RWPE1 (cell line): ENCODE data around the gene TEX264.
"Not testable (repeated sequence)": the region's sequence is repeated elsewhere in the genome, so short reads cannot be mapped to it uniquely, and the experiment has no call there.

Source experiments
- CTCF ChIA-PET: fragments of 350-600 bp; sonication (Branson Sonifier 250); formaldehyde crosslinking; extraction: SDS; loops from one replicate; lab custom pipeline; 2021; lab: Yijun Ruan, JAX
- POLR2A ChIA-PET: fragments of 400-600 bp; formaldehyde crosslinking; extraction: SDS; loops from one replicate; lab custom pipeline; 2020; ENCODE audit warnings: antibody characterized with exemption; ENCODE audit not compliant: low non-redundant PET; lab: Yijun Ruan, JAX
- DNase-seq: peaks from one replicate; pipeline ENCODE4 v3.0.0; 2012; ENCODE audit warnings: low spot score
- H3K27ac ChIP-seq: fragments of 450-650 bp; 2 replicates; pipeline ENCODE4 v1.5.1; 2017
- TF ChIP-seq, protein P1 (sequence below): fragments of 450-650 bp; conservative IDR thresholded peaks from 2 replicates; pipeline ENCODE4 v1.5.1; 2017; ENCODE audit warnings: low read depth, mild to moderate bottlenecking

TEX264 gene

DNA sequence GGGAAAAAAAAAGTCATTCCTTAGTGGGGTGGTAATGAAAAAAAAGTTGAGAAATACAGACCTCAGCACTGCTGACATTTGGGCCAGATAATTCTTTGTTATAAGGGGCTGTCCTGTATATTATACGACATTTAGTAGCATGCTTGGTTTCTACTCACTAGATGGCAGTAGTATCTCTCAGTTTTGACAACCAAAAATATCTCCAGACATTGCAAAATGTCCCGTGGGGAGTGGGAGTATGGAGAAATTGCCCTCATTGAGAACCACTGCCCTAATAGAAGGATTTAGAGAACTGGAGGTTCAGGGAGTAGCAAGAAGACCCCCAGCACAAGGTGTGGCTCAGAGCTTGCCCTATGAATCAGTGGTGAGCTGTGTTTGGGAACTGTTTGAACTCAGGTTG lies 28.6 kb upstream of the TEX264 start:
- POLR2A ChIA-PET: no interaction called here
- TF ChIP-seq, protein P1, sequence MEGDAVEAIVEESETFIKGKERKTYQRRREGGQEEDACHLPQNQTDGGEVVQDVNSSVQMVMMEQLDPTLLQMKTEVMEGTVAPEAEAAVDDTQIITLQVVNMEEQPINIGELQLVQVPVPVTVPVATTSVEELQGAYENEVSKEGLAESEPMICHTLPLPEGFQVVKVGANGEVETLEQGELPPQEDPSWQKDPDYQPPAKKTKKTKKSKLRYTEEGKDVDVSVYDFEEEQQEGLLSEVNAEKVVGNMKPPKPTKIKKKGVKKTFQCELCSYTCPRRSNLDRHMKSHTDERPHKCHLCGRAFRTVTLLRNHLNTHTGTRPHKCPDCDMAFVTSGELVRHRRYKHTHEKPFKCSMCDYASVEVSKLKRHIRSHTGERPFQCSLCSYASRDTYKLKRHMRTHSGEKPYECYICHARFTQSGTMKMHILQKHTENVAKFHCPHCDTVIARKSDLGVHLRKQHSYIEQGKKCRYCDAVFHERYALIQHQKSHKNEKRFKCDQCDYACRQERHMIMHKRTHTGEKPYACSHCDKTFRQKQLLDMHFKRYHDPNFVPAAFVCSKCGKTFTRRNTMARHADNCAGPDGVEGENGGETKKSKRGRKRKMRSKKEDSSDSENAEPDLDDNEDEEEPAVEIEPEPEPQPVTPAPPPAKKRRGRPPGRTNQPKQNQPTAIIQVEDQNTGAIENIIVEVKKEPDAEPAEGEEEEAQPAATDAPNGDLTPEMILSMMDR: peak; percentile 31; the same call in 1 of the 2 replicates
- CTCF ChIA-PET: interaction anchor here (0.7 to 1.5 kb wide), 2 partner anchors 140 to 236 kb away, joined by 4 to 7 read pairs; no protein-coding TSS in a partner anchor
- no peak for DNase-seq
- H3K27ac ChIP-seq: no peak overlapping the region

DNA sequence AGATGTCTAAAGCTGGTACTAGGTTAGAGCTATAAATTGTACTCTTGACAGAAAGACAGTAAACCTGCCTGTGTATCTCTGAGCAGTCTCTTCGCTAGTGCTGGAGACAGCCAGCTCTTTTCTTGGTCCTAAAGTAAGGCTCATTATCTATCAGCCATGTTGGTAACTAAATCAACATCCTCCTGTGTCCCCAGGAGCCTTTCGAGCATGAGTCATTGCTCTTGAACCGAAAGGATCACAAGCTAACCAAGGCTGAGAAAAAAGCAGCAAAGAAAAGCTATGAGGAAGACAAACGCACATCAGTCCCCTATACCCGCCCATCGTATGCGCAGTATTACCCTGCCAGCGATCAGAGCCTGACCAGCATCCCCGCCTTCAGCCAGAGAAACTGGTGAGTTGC lies 25.0 kb upstream of the TEX264 start:
- POLR2A ChIA-PET: no interaction called here
- CTCF ChIA-PET: interaction anchor here (0.7 to 1.2 kb wide), 2 partner anchors 23 to 36 kb away, joined by 3 to 6 read pairs; no protein-coding TSS in a partner anchor
- TF ChIP-seq, protein P1: no peak
- no peak overlapping the region for H3K27ac ChIP-seq
- DNase-seq: no peak

DNA sequence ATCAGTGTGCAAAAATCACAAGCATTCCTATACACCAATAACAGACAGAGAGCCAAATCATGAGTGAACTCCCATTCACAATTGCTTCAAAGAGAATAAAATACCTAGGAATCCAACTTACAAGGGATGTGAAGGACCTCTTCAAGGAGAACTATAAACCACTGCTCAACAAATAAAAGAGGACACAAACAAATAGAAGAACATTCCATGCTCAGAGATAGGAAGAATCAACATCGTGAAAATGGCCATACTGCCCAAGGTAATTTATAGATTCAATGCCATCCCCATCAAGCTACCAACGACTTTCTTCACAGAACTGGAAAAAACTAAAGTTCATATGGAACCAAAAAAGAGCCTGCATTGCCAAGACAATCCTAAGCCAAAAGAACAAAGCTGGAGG lies 18.9 kb upstream of the TEX264 start:
- CTCF ChIA-PET: not testable (repeated sequence)

DNA sequence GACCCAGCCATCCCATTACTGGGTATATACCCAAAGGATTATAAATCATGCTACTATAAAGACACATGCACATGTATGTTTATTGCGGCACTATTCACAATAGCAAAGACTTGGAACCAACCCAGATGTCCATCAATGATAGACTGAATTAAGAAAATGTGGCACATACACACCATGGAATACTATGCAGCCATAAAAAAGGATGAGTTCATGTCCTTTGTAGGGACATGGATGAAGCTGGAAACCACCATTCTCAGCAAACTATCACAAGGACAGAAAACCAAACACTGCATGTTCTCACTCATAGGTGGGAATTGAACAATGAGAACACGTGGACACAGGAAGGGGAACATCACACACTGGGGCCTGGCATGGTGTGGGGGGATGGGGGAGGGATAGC lies 17.6 kb upstream of the TEX264 start:
- H3K27ac ChIP-seq, DNase-seq, POLR2A ChIA-PET, CTCF ChIA-PET: not testable (repeated sequence)

More for the DNA sequence above, 18.9 kb upstream of the TEX264 start:
- POLR2A ChIA-PET, DNase-seq, H3K27ac ChIP-seq: not testable (repeated sequence)

DNA sequence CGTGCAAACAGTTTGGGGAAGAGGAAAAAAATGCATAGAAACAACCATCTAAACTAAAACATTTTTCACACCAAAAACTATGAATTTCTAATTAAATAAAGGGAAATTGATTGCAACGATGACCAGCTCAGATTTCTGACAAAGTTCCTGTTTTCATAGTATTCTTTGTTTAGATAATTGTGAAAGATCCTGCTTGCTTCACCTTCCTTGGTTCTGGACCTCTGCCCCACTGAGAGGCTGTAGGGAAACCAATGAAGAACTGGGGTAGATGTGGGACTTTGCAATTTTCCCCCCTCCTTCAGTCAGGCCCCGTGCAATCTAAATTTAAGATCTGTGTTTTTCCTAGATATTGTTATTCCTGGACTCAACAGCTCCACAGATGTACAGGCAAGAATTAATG lies 13.8 kb upstream of the TEX264 start:
- no peak for DNase-seq

DNA sequence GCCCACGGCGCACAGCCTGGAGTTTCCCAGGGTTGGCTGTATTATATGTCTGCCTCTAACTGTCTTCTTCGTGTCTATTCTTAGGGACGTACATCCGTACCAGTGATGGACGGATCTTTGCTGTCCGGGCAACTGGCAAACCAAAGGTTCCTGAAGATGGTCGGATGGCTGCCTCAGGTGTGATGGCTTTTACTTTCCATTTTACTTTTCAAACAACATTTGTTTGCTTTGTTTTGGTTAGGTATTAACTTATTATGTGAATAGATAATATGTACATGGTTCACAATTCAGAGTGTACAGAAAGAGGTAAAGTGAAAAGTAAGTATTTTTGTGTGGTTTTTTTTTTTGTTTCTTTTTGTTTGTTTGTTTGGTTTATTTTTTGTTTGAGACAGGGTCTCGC lies 11.1 kb upstream of the TEX264 start:
- CTCF ChIA-PET: no interaction called here
- H3K27ac ChIP-seq: no peak overlapping the region
- DNase-seq: no peak
- POLR2A ChIA-PET: no interaction called here
- TF ChIP-seq, protein P1: no peak

More for the DNA sequence above, 13.8 kb upstream of the TEX264 start:
- H3K27ac ChIP-seq: no peak overlapping the region
- TF ChIP-seq, protein P1: no peak
- ChIA-PET POLR2A (no interaction called here), CTCF (interaction anchor here (1.4 kb wide), 1 partner anchor 155 kb away, joined by 3 read pairs; no protein-coding TSS in a partner anchor)

DNA sequence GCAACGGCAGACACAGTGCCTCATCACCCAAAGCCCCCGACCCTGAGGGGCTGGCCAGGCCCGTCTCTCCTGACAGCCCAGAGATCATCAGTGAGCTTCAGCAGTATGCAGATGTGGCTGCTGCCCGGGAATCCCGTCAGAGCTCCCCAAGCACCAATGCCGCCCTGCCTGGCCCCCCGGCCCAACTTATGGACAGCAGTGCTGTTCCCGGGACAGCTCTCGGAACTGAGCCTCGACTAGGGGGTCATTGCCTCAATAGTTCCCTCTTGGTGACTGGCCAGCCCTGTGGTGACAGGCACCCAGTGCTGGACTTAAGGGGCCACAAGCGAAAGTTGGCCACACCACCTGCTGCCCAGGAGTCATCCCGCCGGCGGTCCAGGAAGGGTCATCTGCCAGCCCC lies 8.6 kb upstream of the TEX264 start:
- ChIA-PET CTCF (interaction anchor here (0.9 kb wide), 1 partner anchor 20 kb away, joined by 3 read pairs; no protein-coding TSS in a partner anchor), POLR2A (no interaction called here)
- TF ChIP-seq, protein P1: no peak
- DNase-seq: no peak
- H3K27ac ChIP-seq: no peak overlapping the region

DNA sequence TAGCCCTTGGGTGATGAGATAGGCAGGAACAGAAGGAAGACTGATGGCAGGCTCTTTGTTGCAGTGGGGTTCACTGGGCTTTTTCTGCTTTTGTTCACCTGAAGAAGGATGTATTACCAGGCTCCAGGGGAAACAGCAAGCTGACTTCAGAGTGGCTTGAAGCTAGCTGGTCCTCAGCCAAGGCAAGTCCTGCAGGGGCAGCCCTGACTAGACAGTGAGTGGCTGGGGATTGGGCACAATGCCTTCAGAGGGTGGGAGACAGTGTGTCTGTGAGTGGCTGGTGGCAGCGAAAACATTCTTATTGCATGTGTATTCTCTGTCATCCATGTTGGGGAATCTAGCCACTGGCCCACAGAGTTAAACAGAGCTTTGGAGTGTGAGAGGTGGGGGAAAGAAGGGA lies 2.3 kb upstream of the TEX264 start:
- TF ChIP-seq, protein P1: no peak
- CTCF ChIA-PET: interaction anchor here (0.8 to 3.5 kb wide), 4 partner anchors 13 to 167 kb away, joined by 3 to 10 read pairs (median 5); no protein-coding TSS in a partner anchor
- no peak for DNase-seq
- POLR2A ChIA-PET: no interaction called here
- peak overlapping the region; percentile 95; the same call in 1 of the 2 replicates for H3K27ac ChIP-seq
